Measurements from ENCODE around the gene CEP152.
"Not testable (repeated sequence)": the region's sequence is repeated elsewhere in the genome, so short reads cannot be mapped to it uniquely, and the experiment has no call there.

CEP152 gene

DNA sequence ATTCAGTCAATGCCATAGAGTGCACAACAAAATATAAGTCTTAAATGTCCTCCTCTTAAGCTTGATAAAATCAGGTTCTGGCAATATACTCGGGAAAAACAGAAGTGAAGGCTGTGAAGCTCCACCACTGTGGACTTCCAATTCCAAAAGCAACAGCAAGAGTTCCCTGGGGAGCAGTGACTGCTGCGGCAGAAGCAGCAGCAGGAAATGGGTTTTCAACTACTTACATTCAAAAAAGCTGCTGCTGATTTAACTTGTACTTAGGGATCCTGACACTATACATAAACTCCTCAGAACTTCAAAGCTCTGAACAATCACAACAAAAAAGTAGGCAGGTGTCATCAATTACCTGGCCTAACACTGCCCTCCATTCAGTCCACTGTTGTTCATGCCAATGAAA is 4.7 kb downstream of the CEP152 start:
- DNase-seq, result no peak

DNA sequence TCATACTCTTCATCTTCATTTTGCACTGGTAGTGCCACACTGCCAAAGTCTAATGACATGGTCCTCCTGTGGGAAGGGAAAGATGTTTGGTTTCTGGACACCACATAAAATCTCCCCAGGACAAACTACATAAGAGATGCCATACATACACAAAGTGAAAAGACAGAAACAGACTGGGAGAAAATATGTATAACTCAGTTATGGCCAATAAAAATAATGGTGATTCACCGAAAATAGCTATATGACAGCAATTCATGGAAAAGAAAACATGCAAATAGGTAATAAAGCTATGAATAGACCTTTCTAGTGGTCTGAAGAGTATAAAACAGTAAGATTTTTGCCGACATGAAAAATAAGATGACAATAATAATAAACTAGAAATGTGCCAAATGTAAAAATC is 5.3 kb downstream of the CEP152 start:
- no peak for DNase-seq

DNA sequence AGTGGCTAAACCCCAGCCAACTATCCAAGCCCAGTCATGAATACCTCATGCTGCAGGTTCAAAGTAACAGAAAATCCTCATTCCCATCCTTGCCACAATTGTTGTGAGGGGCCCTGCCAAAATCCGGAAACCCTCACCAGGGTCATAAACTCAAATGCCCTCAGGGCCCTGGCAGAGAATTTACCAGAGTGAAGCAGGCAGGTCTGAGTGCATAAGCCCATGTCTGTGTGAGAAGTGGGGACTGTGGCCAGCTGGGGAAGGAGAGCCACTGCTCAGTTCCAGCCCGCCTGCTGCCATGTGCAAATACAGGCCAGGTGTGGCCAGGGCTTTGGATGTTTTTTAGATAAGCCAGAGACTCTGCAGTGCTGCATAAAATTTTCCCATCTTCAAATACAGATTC is 7.0 kb downstream of the CEP152 start:
- DNase-seq, result no peak

GRCh38 chr15:48802867-48803266 is 8.0 kb downstream of the CEP152 start:
- DNase-seq, result no peak

DNA sequence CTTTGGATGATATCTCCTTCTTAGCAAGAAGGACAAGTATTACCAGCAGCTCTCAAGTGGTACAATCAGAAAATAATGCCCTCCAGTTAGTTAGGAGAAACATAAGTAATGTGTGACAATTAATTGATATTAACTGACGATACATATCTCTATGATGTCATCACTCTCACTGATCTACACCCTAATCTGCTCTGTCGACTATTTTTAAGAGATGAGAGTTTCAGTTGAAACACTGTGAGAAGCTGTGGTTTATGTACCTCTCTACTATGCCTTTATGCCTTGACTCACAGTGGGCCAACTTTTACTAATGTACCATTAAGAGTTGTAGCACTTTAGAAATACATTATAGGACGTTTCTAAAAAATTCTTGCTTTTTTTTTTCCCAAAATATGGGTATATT is 8.6 kb downstream of the CEP152 start:
- no peak for DNase-seq

DNA sequence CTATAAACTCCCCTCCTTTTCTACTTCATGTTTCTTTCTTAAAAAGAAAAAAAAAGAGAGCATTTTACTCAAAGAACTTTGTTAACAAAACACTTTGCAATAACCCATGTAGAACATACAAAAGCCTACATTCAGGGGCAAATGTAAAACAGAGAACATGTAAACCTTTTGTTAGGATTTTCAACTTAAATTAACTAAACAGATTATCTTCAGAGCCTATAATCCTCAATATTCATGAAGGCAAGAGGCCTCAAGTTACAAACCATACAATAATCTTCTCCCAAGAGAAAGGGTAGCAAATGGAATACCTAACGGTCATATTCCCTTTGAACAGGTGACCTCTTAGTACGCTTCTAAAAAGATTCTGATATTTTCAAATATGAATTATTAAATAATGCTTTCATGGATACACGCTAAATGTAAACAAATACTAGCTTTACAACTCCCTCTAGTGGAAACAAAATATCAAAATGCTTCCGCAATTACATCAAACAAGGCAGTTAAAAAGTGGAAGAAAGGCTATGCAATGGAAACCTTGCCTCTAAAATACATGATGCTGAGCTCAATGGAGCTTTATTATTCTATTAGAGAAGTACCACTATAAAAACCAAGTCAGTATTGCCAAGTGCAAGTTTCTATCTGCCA is 9.9 kb downstream of the CEP152 start:
- no peak for DNase-seq

DNA sequence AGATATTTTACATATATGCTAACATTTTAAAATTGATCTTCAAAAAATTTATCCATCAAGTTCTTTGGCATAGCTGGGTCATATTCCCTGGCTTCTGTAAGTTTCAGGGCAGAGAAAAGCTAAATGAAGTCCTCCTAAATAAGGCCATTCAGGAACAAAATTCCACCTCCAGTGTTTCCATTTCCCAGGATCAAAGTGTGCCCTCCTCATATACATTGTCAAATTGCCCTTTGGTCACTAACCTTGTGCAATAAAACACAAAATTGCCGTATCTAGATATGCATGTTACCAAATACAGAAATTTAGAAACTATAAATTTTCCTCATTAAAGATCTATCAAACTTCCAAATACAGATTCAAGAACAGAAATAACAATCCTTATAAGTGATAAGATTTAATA is 10.6 kb downstream of the CEP152 start:
- no peak for DNase-seq

GRCh38 chr15:48798319-48798718 is 12.6 kb downstream of the CEP152 start:
- no peak for DNase-seq

DNA sequence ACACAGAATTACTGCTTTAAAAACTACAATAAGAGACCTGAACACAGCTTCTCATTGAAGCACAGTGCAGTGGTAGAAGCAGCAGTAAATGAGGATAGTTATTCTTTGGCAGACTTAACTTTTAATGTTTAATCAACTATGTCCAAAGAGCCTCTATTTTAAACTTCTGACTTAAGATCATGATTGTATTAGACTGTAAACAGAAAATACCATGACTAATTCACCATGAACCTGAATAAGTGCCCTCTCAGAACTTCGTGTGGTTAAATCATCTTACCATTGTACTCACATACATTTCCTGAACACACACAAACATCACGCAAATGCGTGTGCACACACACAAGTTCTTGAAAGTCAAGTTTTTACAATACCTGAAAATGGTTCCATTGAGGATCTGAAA is 13.9 kb downstream of the CEP152 start:
- no peak for DNase-seq

- DNase-seq, result no peak
These were observed 14.3 kb downstream of the CEP152 start for GRCh38 chr15:48796521-48796920.

DNA sequence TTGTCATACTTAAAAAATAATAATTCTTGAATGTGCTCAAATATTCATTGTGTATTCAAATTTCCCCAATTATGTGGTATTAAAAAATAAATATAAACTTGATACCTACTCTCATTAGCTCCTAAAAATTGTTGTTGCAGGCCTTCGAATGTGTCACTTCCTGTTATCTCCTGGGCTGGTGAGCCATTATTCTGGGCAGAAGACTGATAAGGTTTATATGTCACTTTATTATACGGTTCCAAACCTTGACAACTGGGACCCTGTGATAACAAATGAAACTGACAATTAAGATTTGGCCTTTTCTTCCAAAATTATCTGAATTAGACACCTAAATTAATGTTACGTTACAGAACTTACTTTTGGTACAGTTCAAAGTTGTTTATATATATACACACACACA is 15.0 kb downstream of the CEP152 start:
- no peak for DNase-seq

DNA sequence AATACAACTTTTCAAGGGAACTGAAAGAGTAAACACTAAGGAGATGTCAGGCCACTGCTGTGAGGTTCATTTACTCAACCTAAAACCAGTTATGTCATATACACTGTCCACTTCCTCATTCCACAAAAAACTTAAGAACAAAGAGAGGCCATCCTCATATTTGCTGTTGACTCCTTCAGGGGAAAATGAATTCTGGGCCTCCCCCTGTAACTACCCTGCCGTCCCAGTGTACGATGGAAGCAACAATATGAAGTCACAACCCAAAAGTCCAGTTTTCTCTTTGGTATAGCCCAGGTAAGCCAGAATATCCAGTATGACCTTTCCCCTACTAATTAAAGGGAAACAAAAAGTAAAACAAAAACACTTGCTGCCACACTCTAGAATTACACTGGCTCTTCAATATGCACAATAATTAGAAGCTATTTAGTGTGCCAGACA is 16.2 kb downstream of the CEP152 start:
- DNase-seq, result no peak

DNA sequence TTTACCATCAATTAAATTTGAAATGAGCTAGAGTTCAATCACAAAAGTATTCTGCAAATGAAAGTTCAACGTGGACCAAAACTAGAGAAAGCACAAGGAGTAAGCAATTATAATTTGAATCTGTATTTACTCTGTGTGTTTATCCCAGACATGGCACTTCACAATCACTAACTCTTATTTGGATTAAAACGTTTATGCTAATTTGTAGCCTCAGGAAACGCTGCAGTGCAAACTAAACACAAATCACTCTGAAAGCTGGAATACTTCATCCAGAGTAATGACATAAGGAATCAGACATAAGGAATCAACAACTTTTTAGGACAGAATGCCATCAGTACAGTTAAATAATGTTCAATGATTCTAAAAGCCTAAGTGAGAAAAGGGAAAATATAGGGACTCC is 18.5 kb downstream of the CEP152 start:
- DNase-seq, result no peak

DNA sequence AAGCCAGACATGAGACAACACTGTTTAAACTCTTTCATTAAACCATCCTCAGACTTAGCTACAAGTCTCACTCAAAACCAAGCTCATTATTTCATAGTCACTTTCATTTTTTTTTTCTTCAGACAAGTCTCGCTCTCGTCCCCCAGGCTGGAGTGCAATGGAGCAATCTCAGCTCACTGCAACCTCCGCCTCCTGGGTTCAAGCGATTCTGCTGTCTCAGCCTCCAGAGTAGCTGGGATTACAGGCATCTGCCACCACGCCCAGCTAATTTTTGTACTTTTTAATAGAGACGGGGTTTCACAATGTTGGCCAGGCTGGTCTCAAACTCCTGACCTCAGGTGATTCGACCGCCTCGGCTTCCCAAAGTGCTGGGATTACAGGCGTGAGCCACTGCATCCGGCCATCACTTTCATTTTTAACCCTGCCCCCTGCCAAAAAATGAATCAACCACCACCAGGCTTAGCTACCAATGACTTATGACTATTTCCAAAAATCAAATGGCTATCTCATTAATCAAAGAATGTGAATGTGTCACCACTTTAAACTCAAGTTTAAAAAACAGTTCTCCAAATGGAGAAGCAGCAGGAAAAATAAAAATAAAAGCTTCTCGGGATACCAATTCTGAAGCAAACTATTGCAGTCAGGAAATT is 20.3 kb downstream of the CEP152 start:
- not testable (repeated sequence) for DNase-seq

GRCh38 chr15:48785712-48786111 is 25.2 kb downstream of the CEP152 start:
- no peak for DNase-seq

DNA sequence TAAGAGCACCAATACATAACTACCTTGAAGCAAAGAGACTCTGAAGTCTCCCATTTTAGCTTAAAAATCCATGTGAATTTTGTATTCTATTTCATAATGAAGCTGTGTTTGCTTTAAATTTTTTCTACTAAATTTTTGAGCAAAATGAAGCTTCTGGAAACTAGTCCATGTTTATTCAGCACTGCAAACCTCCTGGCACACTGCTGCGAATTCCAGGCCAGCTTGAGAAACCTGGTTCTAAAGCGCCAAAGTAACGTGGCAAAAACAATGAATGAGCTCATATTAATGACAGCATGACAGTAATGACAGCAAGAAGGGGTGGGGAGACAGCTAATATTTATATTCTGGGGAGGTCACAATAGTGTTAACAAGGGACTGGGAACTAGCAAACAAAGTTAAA is 25.7 kb downstream of the CEP152 start:
- no peak for DNase-seq

DNA sequence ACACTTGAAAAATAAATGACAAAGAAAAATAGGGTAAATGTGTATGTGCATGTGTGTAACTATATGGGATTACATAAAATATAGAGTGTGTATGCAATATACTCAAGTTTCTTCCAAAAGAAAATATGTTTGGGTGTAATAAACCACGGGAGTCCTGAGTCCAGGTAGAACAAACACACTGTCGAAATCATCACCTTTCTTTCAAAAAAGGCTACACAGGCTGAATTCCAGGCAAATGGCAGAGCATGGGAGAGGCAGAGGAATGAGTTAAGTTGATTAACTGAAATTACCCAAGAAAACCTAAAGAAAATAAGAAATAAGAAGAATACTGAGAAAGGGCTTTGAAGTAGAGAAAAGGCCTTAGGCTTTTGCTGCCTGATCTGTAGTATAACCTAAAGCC is 26.1 kb downstream of the CEP152 start:
- DNase-seq, result no peak

GRCh38 chr15:48782911-48783310 is 28.0 kb downstream of the CEP152 start:
- DNase-seq, result no peak

- no peak for DNase-seq
These were observed 29.3 kb downstream of the CEP152 start for GRCh38 chr15:48781481-48782081.

- no peak for DNase-seq
These were observed 29.9 kb downstream of the CEP152 start for GRCh38 chr15:48781017-48781416.

DNA sequence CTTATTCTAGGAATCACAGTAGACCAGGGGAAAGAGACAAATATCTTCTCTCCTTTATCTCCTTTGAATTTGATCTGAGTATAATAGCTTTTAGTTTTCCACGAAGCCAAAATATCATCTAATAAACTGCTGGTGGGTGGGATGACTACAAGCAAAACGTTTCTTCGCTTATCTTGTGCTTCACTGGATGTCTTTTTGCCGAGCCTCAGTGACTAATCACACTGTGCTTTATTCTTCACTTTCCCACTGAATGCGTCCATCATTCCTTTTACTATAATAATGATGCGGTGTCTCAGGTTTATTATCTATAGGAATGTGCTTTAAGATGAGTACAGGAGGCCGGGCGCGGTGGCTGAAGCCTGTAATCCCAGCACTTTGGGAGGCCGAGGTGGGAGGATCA is 32.5 kb downstream of the CEP152 start:
- DNase-seq, result no peak

GRCh38 chr15:48777645-48778330 is 33.1 kb downstream of the CEP152 start:
- no peak for DNase-seq

- DNase-seq, result no peak
These were observed 35.3 kb downstream of the CEP152 start for GRCh38 chr15:48775546-48775945.

DNA sequence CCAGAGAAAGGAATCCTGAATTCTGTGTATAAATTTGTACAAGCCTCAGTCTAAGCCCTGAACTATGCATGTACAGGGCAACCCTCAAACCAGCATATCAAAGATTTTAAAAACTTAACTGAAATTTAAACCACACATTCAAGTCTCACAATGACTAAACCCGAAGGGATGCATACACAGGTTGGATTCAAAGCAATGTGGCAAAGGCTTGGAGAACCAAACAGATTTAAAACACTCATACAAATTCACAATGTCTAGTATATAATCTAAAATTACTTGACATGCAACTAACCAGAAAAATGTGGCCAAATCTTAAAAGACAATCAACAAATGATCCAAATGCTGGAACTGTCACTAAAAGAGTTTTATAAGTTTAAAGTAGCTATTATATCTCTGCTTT is 36.4 kb downstream of the CEP152 start:
- no peak for DNase-seq
